ENCODE measurements around the gene MRPL17. TPM values are rescaled to one million over a fixed set of nuclear protein-coding genes. Genes with fewer than 3 reads are reported as not detected.

Gene MRPL17
- polyA plus RNA-seq, 1 experiment = 68.9 TPM

DNA sequence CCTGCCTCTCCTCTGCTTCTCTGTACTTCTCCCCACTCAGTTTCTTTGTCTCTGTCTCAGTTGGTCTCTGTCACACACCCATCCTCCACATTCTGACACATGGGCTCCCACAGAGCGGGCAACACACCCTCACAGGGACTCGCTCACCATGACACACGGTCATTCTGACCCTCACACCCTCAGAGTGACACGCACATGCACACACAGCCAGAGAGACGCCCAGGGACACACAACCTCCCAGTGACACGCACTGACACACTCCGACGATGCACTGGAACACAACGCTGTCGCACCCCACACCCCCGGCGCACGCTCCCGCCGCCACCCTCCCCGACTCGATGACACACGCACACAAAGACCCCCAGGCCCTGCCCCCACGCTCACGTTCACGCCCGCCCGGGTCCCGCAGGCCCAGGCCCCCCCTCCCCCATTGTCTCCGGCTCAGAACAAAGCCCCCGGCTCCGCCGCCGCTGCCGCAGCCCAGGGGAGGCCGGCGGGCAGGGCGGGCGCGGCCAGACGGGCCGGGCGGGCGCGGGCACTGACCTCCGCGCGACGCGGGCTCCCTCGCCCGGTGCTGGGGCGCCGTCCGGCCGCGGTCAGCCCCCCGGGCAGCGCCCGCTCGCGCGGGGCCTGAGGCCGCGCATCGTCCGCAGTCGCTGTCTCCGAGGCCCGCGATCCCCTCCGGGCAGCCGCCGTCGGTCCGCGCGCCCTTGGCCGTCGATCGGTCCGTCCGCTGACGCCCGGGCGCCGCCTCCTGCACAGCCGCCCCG, 27.9 kb downstream of the MRPL17 start:
- Histone ChIP-seq H3K27me3 (ENCODE audit: control insufficient read depth, insufficient read depth, low read length) (peaks cover 2% of the 10 kb centered on the region), H3K4me3 (ENCODE audit: low read depth, low read length) (peak overlapping the region; percentile 44), H3K36me3 (ENCODE audit: control insufficient read depth, insufficient read depth, low read length) (no peaks in the 10 kb centered on the region)
- TF ChIP-seq, protein P1, sequence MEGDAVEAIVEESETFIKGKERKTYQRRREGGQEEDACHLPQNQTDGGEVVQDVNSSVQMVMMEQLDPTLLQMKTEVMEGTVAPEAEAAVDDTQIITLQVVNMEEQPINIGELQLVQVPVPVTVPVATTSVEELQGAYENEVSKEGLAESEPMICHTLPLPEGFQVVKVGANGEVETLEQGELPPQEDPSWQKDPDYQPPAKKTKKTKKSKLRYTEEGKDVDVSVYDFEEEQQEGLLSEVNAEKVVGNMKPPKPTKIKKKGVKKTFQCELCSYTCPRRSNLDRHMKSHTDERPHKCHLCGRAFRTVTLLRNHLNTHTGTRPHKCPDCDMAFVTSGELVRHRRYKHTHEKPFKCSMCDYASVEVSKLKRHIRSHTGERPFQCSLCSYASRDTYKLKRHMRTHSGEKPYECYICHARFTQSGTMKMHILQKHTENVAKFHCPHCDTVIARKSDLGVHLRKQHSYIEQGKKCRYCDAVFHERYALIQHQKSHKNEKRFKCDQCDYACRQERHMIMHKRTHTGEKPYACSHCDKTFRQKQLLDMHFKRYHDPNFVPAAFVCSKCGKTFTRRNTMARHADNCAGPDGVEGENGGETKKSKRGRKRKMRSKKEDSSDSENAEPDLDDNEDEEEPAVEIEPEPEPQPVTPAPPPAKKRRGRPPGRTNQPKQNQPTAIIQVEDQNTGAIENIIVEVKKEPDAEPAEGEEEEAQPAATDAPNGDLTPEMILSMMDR (IDR thresholded peaks at IDR 0.05; ENCODE audit: insufficient read depth, low read depth, low read length) = no peak
- ChIA-PET CTCF (interaction anchor here (0.6 kb wide), 1 partner anchor 20 kb away, joined by 4 read pairs; no protein-coding TSS in a partner anchor), POLR2A (interaction anchor here (0.6 kb wide), 1 partner anchor 9 kb away, joined by 5 read pairs; no protein-coding TSS in a partner anchor)
- no peak for DNase-seq (ENCODE audit: low read depth)

DNA sequence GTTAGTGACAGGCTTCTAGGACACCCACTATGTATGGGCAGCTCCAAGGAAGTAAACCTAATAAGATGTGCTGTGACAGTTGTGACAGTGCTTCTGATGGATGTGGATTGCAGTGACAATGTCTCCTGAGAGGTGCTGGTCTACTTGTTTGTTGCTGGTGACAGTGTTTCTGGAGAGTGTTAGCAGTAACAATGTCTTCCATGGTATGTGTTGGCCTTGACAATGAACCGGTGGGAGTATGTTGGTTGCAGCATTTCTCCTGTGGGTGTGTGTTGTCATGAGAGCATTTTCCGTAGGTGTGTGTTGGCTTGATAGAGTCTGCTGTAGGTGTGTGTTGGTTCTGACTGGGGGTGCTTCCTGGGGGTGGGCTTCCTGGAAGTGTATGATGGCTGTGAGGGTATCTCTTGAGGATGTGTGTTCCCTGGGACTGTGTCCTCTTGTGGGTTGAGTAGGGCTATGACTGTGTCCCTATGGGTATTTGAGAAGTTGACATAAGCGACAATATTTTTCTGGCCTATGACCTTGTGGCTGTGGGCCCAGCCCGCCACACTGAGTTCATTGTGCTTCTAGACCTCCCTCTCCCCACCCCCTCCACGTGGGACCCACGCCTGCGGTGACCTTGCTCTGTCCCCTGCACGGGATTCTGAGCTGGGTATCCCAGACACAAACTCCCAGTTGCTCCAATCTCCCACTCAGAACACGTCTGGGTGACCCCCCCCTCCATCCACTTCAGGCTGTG, 28.7 kb downstream of the MRPL17 start:
- TF ChIP-seq, protein P1 (IDR thresholded peaks at IDR 0.05; ENCODE audit: insufficient read depth, low read depth, low read length) = no peak
- ChIA-PET CTCF (interaction anchor here (0.6 kb wide), 1 partner anchor 21 kb away, joined by 4 read pairs; no protein-coding TSS in a partner anchor), POLR2A (no interaction called here)
- Histone ChIP-seq H3K27me3 (ENCODE audit: control insufficient read depth, insufficient read depth, low read length) (peaks cover 2% of the 10 kb centered on the region), H3K4me3 (ENCODE audit: low read depth, low read length) (peak overlapping the region; percentile 44), H3K36me3 (ENCODE audit: control insufficient read depth, insufficient read depth, low read length) (no peaks in the 10 kb centered on the region)
- DNase-seq (ENCODE audit: low read depth) = no peak

DNA sequence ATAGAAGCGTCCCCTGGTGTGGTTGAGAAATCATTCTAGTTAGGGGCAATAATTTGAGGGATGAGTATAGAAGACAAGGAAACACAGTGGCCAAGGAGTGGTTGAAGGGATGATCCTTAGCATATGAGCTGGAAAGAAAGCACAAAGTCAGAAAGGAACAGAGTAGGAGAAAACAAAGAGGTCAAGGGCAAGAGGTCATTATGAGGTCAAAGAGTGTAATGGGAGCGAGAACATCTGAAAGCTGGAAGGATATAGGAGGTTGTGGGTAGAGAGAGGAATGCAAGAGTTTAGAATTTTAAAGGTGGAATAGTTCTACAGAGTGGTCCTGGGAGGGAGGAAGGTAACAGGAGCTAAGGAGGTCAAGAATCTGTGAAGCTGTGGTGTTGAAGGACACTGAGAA, 29.5 kb downstream of the MRPL17 start:
- no peak for DNase-seq (ENCODE audit: low read depth)
- ChIA-PET POLR2A (no interaction called here), CTCF (no interaction called here)
- H3K4me3 ChIP-seq (ENCODE audit: low read depth, low read length) = no peak overlapping the region
- H3K36me3 ChIP-seq (ENCODE audit: control insufficient read depth, insufficient read depth, low read length) = no peaks in the 10 kb centered on the region
- H3K27me3 ChIP-seq (ENCODE audit: control insufficient read depth, insufficient read depth, low read length) = peaks cover 2% of the 10 kb centered on the region
- TF ChIP-seq, protein P1 (IDR thresholded peaks at IDR 0.05; ENCODE audit: insufficient read depth, low read depth, low read length) = no peak

DNA sequence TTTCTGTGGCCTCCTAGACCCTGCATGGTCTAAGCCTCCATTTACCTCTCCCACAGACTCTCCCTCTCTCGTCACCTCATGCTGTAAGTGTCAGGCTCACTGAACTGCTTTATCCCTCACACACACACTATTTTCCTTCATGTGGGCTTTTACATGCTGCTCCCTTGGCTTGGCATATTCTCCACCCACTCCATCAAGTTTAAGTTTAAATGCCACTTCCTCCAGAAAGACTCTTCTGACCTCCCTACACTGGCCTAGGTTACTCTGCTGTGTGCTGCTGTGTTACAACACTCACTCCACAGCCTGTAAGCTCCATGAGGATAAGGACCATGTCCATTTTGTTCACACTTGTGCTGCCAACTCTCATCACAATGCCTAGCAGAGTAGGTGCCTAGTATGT, 30.0 kb downstream of the MRPL17 start:
- ChIA-PET CTCF (interaction anchor here (0.6 to 1.7 kb wide), 3 partner anchors 18 to 34 kb away, joined by 3 to 7 read pairs (median 3); partner anchors contain the start of genes MRPL17 and TPP1), POLR2A (no interaction called here)
- DNase-seq (ENCODE audit: low read depth) = no peak
- Histone ChIP-seq H3K4me3 (ENCODE audit: low read depth, low read length) (no peak overlapping the region), H3K36me3 (ENCODE audit: control insufficient read depth, insufficient read depth, low read length) (no peaks in the 10 kb centered on the region), H3K27me3 (ENCODE audit: control insufficient read depth, insufficient read depth, low read length) (peaks cover 2% of the 10 kb centered on the region)
- TF ChIP-seq, protein P1 (IDR thresholded peaks at IDR 0.05; ENCODE audit: insufficient read depth, low read depth, low read length) = no peak

DNA sequence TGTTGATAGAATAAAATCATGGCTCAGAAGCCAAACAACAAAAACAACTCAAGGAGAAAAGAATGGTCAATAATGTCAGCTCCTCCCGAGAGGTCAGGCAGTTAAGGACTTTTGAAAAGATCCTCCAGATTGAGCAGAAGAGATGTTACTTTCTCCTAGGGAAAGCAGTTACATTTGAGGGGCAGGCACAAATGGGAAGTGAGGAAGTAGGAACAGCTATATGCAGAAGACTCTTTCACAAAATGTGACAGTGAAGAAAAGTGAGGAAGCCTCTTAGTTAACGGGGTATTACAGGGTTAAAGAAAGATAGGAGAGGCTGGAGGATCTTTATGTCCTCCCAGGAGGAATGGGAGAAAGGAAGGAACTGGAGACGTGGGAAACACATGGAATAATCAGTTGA, 31.0 kb downstream of the MRPL17 start:
- no peaks in the 10 kb centered on the region for H3K36me3 ChIP-seq (ENCODE audit: control insufficient read depth, insufficient read depth, low read length)
- ChIA-PET POLR2A (no interaction called here), CTCF (interaction anchor here (1.2 to 1.7 kb wide), 2 partner anchors 30 to 33 kb away, joined by 3 to 7 read pairs; partner anchors contain the start of genes MRPL17 and TPP1)
- no peak overlapping the region for H3K4me3 ChIP-seq (ENCODE audit: low read depth, low read length)
- peaks cover 2% of the 10 kb centered on the region for H3K27me3 ChIP-seq (ENCODE audit: control insufficient read depth, insufficient read depth, low read length)
- DNase-seq (ENCODE audit: low read depth) = no peak
- TF ChIP-seq, protein P1 (IDR thresholded peaks at IDR 0.05; ENCODE audit: insufficient read depth, low read depth, low read length) = no peak
